ENCODE measurements around the gene TCF7L2.

GRCh38 chr10:113100281-113100680, 150.2 kb downstream of the TCF7L2 start:
- TF ChIP-seq EZH2 (IDR thresholded peaks at IDR 0.05; ENCODE audit: borderline replicate concordance, low read length) (no peak), CTCF (conservative IDR thresholded peaks at IDR 0.05 in 1 of 2, IDR thresholded peaks at IDR 0.05 in 1 of 2; ENCODE audit: extremely low read depth in 1 of 2, insufficient read depth in 1 of 2, low read depth in 1 of 2, low read length in 2 of 2) (no peak)

Measured in mammary epithelial cell (primary cell).